Stimulated activated naive CD4-positive, alpha-beta T cell treated with Interleukin-2 at 50 U/mL for 16 hours (primary cell): Measurements from ENCODE around the gene TTC6.

ENCODE experiments used
- DNase-seq: peaks from one replicate; lab custom pipeline; 2025; lab: John Stamatoyannopoulos, UW

TTC6 gene

GRCh38 chr14:37585101-37585511, 10.3 kb upstream of the TTC6 start:
- no peak for DNase-seq

- no peak for DNase-seq
Measured at GRCh38 chr14:37585971-37586796, 9.2 kb upstream of the TTC6 start.

- DNase-seq = no peak
Measured at GRCh38 chr14:37586797-37587130, 8.7 kb upstream of the TTC6 start.

- no peak for DNase-seq
Measured at GRCh38 chr14:37587131-37587803, 8.2 kb upstream of the TTC6 start.

- DNase-seq = no peak
Measured at GRCh38 chr14:37587881-37588666, 7.4 kb upstream of the TTC6 start.

GRCh38 chr14:37588667-37588955, 6.8 kb upstream of the TTC6 start:
- DNase-seq = no peak

- DNase-seq = no peak
Measured at GRCh38 chr14:37588956-37589714, 6.3 kb upstream of the TTC6 start.

GRCh38 chr14:37589715-37590427, 5.6 kb upstream of the TTC6 start:
- DNase-seq = no peak

GRCh38 chr14:37590428-37591139, 4.8 kb upstream of the TTC6 start:
- no peak for DNase-seq

GRCh38 chr14:37591311-37591940, 4.0 kb upstream of the TTC6 start:
- no peak for DNase-seq

GRCh38 chr14:37591941-37592481, 3.4 kb upstream of the TTC6 start:
- no peak for DNase-seq

- DNase-seq = no peak
Measured at GRCh38 chr14:37592482-37593408, 2.7 kb upstream of the TTC6 start.

- no peak for DNase-seq
Measured at GRCh38 chr14:37593511-37594237, 1.8 kb upstream of the TTC6 start.

GRCh38 chr14:37594238-37594970, 1.0 kb upstream of the TTC6 start:
- no peak for DNase-seq

GRCh38 chr14:37595809-37596621, 586 bp downstream of the TTC6 start:
- DNase-seq = peak; percentile 69

- no peak for DNase-seq
Measured at GRCh38 chr14:37596790-37597472, 1.5 kb downstream of the TTC6 start.
